ENCODE measurements around the gene LRPAP1. TPM values are rescaled to one million over a fixed set of nuclear protein-coding genes. Genes with fewer than 3 reads are reported as not detected.
"Not testable (repeated sequence)": the region's sequence is repeated elsewhere in the genome, so short reads cannot be mapped to it uniquely, and the experiment has no call there.

LRPAP1 gene
- 133 TPM for polyA plus RNA-seq (2013, experiment 1 of 2; ENCODE audit: insufficient read length)
- polyA plus RNA-seq (2013, experiment 2 of 2; ENCODE audit: insufficient read length): 140 TPM

GRCh38 chr4:3531879-3532750 is at the start of gene LRPAP1:
Gene LRPAP1 (minus strand): TSS chr4:3532422. CDS start chr4:3532412, 10 bp downstream.
- peak; percentile 87 for DNase-seq

- DNase-seq: not testable (repeated sequence)
Measured at GRCh38 chr4:3581334-3582090, 49.3 kb upstream of the LRPAP1 start.

GRCh38 chr4:3580859-3581258 is 48.6 kb upstream of the LRPAP1 start:
- not testable (repeated sequence) for DNase-seq

GRCh38 chr4:3578527-3579144 is 46.4 kb upstream of the LRPAP1 start:
- DNase-seq: not testable (repeated sequence)

GRCh38 chr4:3578052-3578451 is 45.8 kb upstream of the LRPAP1 start:
- DNase-seq: not testable (repeated sequence)

- not testable (repeated sequence) for DNase-seq
Measured at GRCh38 chr4:3577208-3577892, 45.1 kb upstream of the LRPAP1 start.

- DNase-seq: not testable (repeated sequence)
Measured at GRCh38 chr4:3576533-3577207, 44.4 kb upstream of the LRPAP1 start.

GRCh38 chr4:3575426-3576369 is 43.5 kb upstream of the LRPAP1 start:
- DNase-seq: not testable (repeated sequence)

- DNase-seq: not testable (repeated sequence)
Measured at GRCh38 chr4:3574865-3575264, 42.6 kb upstream of the LRPAP1 start.

GRCh38 chr4:3574346-3574745 is 42.1 kb upstream of the LRPAP1 start:
- DNase-seq: not testable (repeated sequence)

- no peak for DNase-seq
Measured at GRCh38 chr4:3573131-3573530, 40.9 kb upstream of the LRPAP1 start.

GRCh38 chr4:3572363-3572762 is 40.1 kb upstream of the LRPAP1 start:
- no peak for DNase-seq

- DNase-seq: no peak
Measured at GRCh38 chr4:3571921-3572320, 39.7 kb upstream of the LRPAP1 start.

GRCh38 chr4:3570923-3571322 is 38.7 kb upstream of the LRPAP1 start:
- DNase-seq: not testable (repeated sequence)

- DNase-seq: not testable (repeated sequence)
Measured at GRCh38 chr4:3569611-3570010, 37.4 kb upstream of the LRPAP1 start.

- DNase-seq: not testable (repeated sequence)
Measured at GRCh38 chr4:3566701-3567100, 34.5 kb upstream of the LRPAP1 start.

GRCh38 chr4:3566301-3566700 is 34.1 kb upstream of the LRPAP1 start:
- DNase-seq: not testable (repeated sequence)

GRCh38 chr4:3564948-3565347 is 32.7 kb upstream of the LRPAP1 start:
- DNase-seq: not testable (repeated sequence)

- DNase-seq: no peak
Measured at GRCh38 chr4:3563403-3563802, 31.2 kb upstream of the LRPAP1 start.

GRCh38 chr4:3562127-3562526 is 29.9 kb upstream of the LRPAP1 start:
- DNase-seq: not testable (repeated sequence)

Data from fibroblast of skin of abdomen (primary cell).